ENCODE data around the gene FHL1.

FHL1 gene

GRCh38 chrX:136179133-136179532, 31.8 kb downstream of the FHL1 start:
- H3K4me3 ChIP-seq (ENCODE audit: low read length): no peak overlapping the region

GRCh38 chrX:136182414-136182813, 35.1 kb downstream of the FHL1 start:
- no peak for DNase-seq (ENCODE audit: low read depth, low spot score)

More at GRCh38 chrX:136179133-136179532, 31.8 kb downstream of the FHL1 start:
- DNase-seq (ENCODE audit: low read depth, low spot score): no peak

GRCh38 chrX:136183172-136183571, 35.8 kb downstream of the FHL1 start:
- H3K4me3 ChIP-seq (ENCODE audit: low read length): no peak overlapping the region
- no peak for DNase-seq (ENCODE audit: low read depth, low spot score)

More at GRCh38 chrX:136182414-136182813, 35.1 kb downstream of the FHL1 start:
- no peak overlapping the region for H3K4me3 ChIP-seq (ENCODE audit: low read length)

DNA sequence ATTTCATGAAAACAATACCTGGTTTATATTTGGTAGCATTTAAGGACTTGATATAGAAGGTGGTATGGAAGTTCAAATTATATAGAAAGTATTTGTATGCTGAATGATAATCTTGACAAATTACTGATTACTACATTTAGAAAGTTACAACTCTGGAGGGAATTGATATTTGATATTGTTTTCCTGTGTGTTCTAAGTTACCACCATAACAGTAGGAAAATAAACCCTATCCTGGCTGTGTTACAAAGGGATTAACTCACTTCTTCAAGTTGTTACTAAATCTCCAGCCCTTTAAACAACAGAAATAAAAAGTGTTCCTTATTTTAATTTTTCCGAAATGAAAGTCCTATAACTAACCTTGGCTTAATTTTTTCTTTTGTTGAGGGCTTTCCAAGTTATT, 36.6 kb downstream of the FHL1 start:
- no peak for DNase-seq (ENCODE audit: low read depth, low spot score)
- no peak overlapping the region for H3K4me3 ChIP-seq (ENCODE audit: low read length)

GRCh38 chrX:136185401-136186022, 38.2 kb downstream of the FHL1 start:
- DNase-seq (ENCODE audit: low read depth, low spot score): no peak
- H3K4me3 ChIP-seq (ENCODE audit: low read length): no peak overlapping the region

- no peak for DNase-seq (ENCODE audit: low read depth, low spot score)
- H3K4me3 ChIP-seq (ENCODE audit: low read length): no peak overlapping the region
These were observed 38.7 kb downstream of the FHL1 start for GRCh38 chrX:136186023-136186413.

- no peak for DNase-seq (ENCODE audit: low read depth, low spot score)
- H3K4me3 ChIP-seq (ENCODE audit: low read length): no peak overlapping the region
These were observed 41.9 kb downstream of the FHL1 start for GRCh38 chrX:136189222-136189621.

- no peak for DNase-seq (ENCODE audit: low read depth, low spot score)
- H3K4me3 ChIP-seq (ENCODE audit: low read length): no peak overlapping the region
These were observed 42.8 kb downstream of the FHL1 start for GRCh38 chrX:136190038-136190713.

- H3K4me3 ChIP-seq (ENCODE audit: low read length): no peak overlapping the region
- DNase-seq (ENCODE audit: low read depth, low spot score): no peak
These were observed 43.8 kb downstream of the FHL1 start for GRCh38 chrX:136191171-136191570.

GRCh38 chrX:136192135-136192534, 44.8 kb downstream of the FHL1 start:
- no peak overlapping the region for H3K4me3 ChIP-seq (ENCODE audit: low read length)
- DNase-seq (ENCODE audit: low read depth, low spot score): no peak

DNA sequence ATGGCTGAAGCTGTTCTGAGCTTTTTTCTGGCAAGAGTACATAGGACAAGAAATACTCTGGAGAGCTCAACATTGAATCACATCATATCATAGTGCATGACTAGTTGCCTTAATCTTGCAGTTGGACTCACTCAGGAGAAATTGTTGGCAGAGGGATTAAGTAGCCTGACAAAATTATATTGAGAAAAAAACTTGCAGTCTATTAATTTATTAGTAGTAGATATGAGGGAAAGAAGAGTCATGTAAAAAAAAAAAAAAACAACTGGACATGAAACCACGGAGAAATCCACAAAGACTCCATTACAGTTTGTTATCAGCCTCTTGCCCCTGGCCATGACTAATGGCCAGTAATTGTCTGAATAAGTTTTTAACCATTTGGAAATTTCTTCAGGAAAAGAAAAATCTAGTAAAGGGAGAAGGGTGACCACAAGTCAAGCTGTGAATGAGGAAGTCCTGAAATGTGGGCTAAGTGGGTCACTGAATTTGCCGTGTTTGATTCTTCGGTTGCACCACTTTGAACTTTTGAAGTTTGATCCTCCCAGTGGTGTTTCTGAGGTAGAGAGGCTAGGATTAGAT, 45.6 kb downstream of the FHL1 start:
- no peak overlapping the region for H3K4me3 ChIP-seq (ENCODE audit: low read length)
- DNase-seq (ENCODE audit: low read depth, low spot score): no peak

GRCh38 chrX:136193771-136194170, 46.4 kb downstream of the FHL1 start:
- DNase-seq (ENCODE audit: low read depth, low spot score): no peak
- no peak overlapping the region for H3K4me3 ChIP-seq (ENCODE audit: low read length)

GRCh38 chrX:136194536-136194935, 47.2 kb downstream of the FHL1 start:
- H3K4me3 ChIP-seq (ENCODE audit: low read length): no peak overlapping the region
- no peak for DNase-seq (ENCODE audit: low read depth, low spot score)

GRCh38 chrX:136195247-136195646, 47.9 kb downstream of the FHL1 start:
- DNase-seq (ENCODE audit: low read depth, low spot score): no peak
- H3K4me3 ChIP-seq (ENCODE audit: low read length): no peak overlapping the region

DNA sequence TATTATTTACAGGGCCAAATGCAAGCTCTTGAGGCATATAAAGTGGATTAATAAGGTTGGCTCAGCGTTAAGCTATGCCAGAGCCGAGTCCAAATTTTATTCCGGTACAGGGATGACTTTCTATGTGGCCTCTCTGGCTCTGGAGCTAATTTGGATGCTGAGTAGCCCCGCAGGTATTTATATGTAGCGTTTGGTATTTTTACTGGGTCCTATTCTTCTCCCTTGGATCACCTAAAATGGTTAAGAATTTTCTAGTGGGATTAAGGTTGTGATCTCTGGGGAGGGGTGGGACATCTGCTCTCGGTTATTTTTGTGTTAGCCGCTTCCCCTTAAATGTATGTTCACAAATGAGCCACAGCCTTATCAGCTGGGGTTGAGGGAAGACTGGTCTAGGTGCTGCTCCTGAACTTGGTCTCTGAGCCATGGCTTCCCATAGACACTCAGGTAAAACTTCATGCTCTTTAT, 49.4 kb downstream of the FHL1 start:
- DNase-seq (ENCODE audit: low read depth, low spot score): no peak

GRCh38 chrX:136198010-136198409, 50.7 kb downstream of the FHL1 start:
- H3K4me3 ChIP-seq (ENCODE audit: low read length): no peak overlapping the region
- no peak for DNase-seq (ENCODE audit: low read depth, low spot score)

More for the DNA sequence above, 49.4 kb downstream of the FHL1 start:
- no peak overlapping the region for H3K4me3 ChIP-seq (ENCODE audit: low read length)

GRCh38 chrX:136198678-136199243, 51.4 kb downstream of the FHL1 start:
- H3K4me3 ChIP-seq (ENCODE audit: low read length): no peak overlapping the region

GRCh38 chrX:136199365-136199764, 52.0 kb downstream of the FHL1 start:
- no peak overlapping the region for H3K4me3 ChIP-seq (ENCODE audit: low read length)
- DNase-seq (ENCODE audit: low read depth, low spot score): no peak

More at GRCh38 chrX:136198678-136199243, 51.4 kb downstream of the FHL1 start:
- DNase-seq (ENCODE audit: low read depth, low spot score): no peak

DNA sequence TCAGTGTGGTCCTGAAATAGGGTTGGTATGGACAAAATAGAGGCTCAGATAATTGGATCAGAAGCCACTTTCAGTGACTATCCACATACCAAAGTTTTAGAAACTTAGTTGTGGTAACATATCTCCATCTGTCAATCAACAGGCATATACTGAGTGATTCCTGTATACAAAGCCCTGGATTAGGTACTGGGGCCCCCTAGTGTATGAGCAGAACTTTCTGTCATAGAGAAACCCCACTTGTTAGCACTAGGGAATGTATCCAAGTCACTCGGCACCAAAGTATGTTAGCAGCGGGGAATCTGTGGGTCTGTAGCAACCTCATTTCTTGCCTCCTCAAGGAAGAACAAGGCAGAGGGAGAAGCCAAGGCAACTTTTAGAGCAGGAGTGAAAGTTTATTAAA, 53.1 kb downstream of the FHL1 start:
- DNase-seq (ENCODE audit: low read depth, low spot score): no peak
- no peak overlapping the region for H3K4me3 ChIP-seq (ENCODE audit: low read length)

GRCh38 chrX:136201601-136202000, 54.3 kb downstream of the FHL1 start:
- DNase-seq (ENCODE audit: low read depth, low spot score): no peak
- no peak overlapping the region for H3K4me3 ChIP-seq (ENCODE audit: low read length)

Data from Jurkat, Clone E6-1 (cell line).